Brain microvascular endothelial cell (primary cell): ENCODE data around the gene PACRG.

Source experiments
- DNase-seq: peaks from one replicate; pipeline ENCODE4 v3.0.0-alpha.2; 2020
- H3K27ac ChIP-seq: fragments of 250-450 bp; sonication (Bioruptor Pico); 2 replicates; pipeline ENCODE4 v1.5.1; 2020; ENCODE audit warnings: mild to moderate bottlenecking, moderate library complexity
- H3K27me3 ChIP-seq: fragments of 250-450 bp; sonication (Bioruptor Pico); replicated peaks from 2 replicates; pipeline ENCODE4 v1.5.1; 2020; ENCODE audit warnings: mild to moderate bottlenecking
- H3K36me3 ChIP-seq: fragments of 250-450 bp; sonication (Bioruptor Pico); replicated peaks from 2 replicates; pipeline ENCODE4 v1.5.1; 2020; ENCODE audit warnings: mild to moderate bottlenecking
- H3K4me3 ChIP-seq: 2 replicates; pipeline ENCODE4 v1.5.1; 2011; ENCODE audit warnings: low read depth, mild to moderate bottlenecking, control low read depth, low read length, moderate library complexity
- CTCF ChIP-seq: IDR thresholded peaks from 2 replicates; pipeline ENCODE4 v1.5.1; 2011; ENCODE audit warnings: low read depth, mild to moderate bottlenecking, moderate library complexity, low read length, control low read depth, inconsistent platforms; ENCODE audit errors: missing control alignments
- in situ Hi-C: cut with HindIII; loops from 2 replicates; pipeline ENCODE4 v1.10.0; 2017; ENCODE audit warnings: low sequenced_read_pairs, low pct_ligation_motif_present

Gene PACRG

GRCh38 chr6:162856885-162857284, 129.1 kb downstream of the PACRG start:
- peak overlapping the region; percentile 28 for H3K4me3 ChIP-seq
- TF ChIP-seq CTCF, result peak; percentile 81
- in situ Hi-C loops, result loop anchor here (25.0 kb wide), 1 partner anchor 555 kb away; the partner anchor contains the start of gene QKI
- no peaks in the 10 kb centered on the region for H3K36me3 ChIP-seq
- no peaks in the 10 kb centered on the region for H3K27me3 ChIP-seq
- peak; percentile 80 for DNase-seq
- H3K27ac ChIP-seq, result no peak overlapping the region

DNA sequence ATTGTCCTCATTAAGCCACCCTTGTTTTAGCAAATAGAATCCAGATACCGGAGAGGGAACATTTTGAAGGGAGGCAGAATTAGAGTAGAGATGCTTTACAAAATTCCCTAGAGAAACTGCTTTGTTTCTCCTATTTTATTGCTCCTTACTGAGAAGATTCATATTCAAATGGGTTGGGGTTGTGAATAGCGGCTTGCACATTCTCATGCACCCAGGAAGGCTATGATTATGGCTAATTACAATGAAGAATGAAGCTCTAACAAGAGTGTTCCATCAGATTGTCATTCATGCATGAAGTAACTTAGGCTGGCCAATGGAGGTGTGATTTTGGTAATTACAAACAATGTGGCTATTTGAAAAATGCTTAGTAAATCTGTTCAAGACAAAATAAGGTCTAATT, 129.6 kb downstream of the PACRG start:
- no peak for DNase-seq
- Histone ChIP-seq H3K4me3 (peak overlapping the region; percentile 28), H3K27me3 (no peaks in the 10 kb centered on the region), H3K36me3 (no peaks in the 10 kb centered on the region), H3K27ac (no peak overlapping the region)
- no peak for TF ChIP-seq CTCF
- in situ Hi-C loops, result loop anchor here (25.0 kb wide), 1 partner anchor 555 kb away; the partner anchor contains the start of gene QKI

- Histone ChIP-seq H3K27me3 (no peaks in the 10 kb centered on the region), H3K4me3 (no peak overlapping the region), H3K27ac (no peak overlapping the region), H3K36me3 (no peaks in the 10 kb centered on the region)
- in situ Hi-C loops, result loop anchor here (25.0 kb wide), 1 partner anchor 550 kb away; the partner anchor contains the start of gene QKI
- TF ChIP-seq CTCF, result no peak
- no peak for DNase-seq
Observed at GRCh38 chr6:162862462-162862861, 134.7 kb downstream of the PACRG start.

GRCh38 chr6:162862941-162863340, 135.2 kb downstream of the PACRG start:
- Histone ChIP-seq H3K27ac (no peak overlapping the region), H3K4me3 (no peak overlapping the region), H3K27me3 (no peaks in the 10 kb centered on the region), H3K36me3 (no peaks in the 10 kb centered on the region)
- no peak for TF ChIP-seq CTCF
- in situ Hi-C loops, result loop anchor here (25.0 kb wide), 1 partner anchor 549 kb away; the partner anchor contains the start of gene QKI
- DNase-seq, result no peak

- Histone ChIP-seq H3K36me3 (no peaks in the 10 kb centered on the region), H3K27ac (no peak overlapping the region), H3K27me3 (no peaks in the 10 kb centered on the region), H3K4me3 (no peak overlapping the region)
- TF ChIP-seq CTCF, result no peak
- in situ Hi-C loops, result loop anchor here (25.0 kb wide), 1 partner anchor 548 kb away; the partner anchor contains the start of gene QKI
- no peak for DNase-seq
Observed at GRCh38 chr6:162863821-162864220, 136.0 kb downstream of the PACRG start.

- Histone ChIP-seq H3K27ac (no peak overlapping the region), H3K4me3 (no peak overlapping the region), H3K36me3 (no peaks in the 10 kb centered on the region), H3K27me3 (no peaks in the 10 kb centered on the region)
- no peak for DNase-seq
- in situ Hi-C loops, result loop anchor here (25.0 kb wide), 1 partner anchor 547 kb away; the partner anchor contains the start of gene QKI
- TF ChIP-seq CTCF, result no peak
Observed at GRCh38 chr6:162864911-162865310, 137.1 kb downstream of the PACRG start.
